ENCODE data around the gene ZP2.

Gene ZP2

DNA sequence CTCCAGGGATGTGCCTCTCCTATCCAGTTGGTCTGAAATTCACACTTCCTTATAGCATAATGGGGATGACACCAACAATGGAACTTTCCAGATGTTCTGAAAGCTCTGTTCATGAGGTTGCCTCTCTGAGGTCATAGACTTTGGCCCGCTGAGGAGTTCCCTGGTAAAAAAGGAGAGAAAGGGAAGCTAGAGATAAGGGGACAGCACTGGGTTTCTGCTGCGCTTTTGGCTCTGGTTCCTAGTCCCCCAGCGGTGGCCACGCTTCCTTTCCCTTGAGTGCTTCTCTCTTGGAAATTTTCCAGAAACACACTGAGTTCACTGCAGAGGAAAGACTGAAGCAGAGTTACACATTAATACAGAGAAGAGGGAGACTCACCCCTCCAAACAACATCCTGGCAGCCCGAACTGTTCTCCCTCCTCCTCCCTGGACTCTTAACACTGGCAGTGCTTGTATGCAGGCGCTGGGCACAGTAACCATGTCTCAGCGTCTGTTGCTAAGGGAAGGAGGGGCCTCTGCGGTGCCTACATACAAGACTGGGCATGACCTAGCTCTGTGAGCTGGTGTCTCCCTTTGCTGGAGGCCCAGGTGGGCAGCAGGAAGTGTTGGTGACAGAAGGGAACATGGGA is 60.9 kb downstream of the ZP2 start, which contains the start of gene DNAH3:
DNAH3 (minus strand) TSS at position 472 of the 627 bp plus-strand sequence. CDS start 527 bp downstream, outside the sequence.
- no peak for DNase-seq (ENCODE audit: low read depth in 2 of 2)

Measured in stimulated activated CD8-positive, alpha-beta memory T cell treated with anti-CD3 and anti-CD28 coated beads, Interleukin-15, amount 100 ng/mL, for 4 hours (primary cell).